ENCODE measurements around the gene NRIP1.

The NRIP1 gene

GRCh38 chr21:14923468-14923867, 141.3 kb downstream of the NRIP1 start:
- no peak for DNase-seq (ENCODE audit: low read depth in 2 of 2, low spot score in 1 of 2)

GRCh38 chr21:14922980-14923379, 141.8 kb downstream of the NRIP1 start:
- no peak for DNase-seq (ENCODE audit: low read depth in 2 of 2, low spot score in 1 of 2)

- no peak for DNase-seq (ENCODE audit: low read depth in 2 of 2, low spot score in 1 of 2)
Measured at GRCh38 chr21:14918527-14918926, 146.3 kb downstream of the NRIP1 start.

GRCh38 chr21:14917762-14918161, 147.0 kb downstream of the NRIP1 start:
- DNase-seq (ENCODE audit: low read depth in 2 of 2, low spot score in 1 of 2) = no peak

- no peak for DNase-seq (ENCODE audit: low read depth in 2 of 2, low spot score in 1 of 2)
Measured at GRCh38 chr21:14916676-14917141, 148.1 kb downstream of the NRIP1 start.

- no peak for DNase-seq (ENCODE audit: low read depth in 2 of 2, low spot score in 1 of 2)
Measured at GRCh38 chr21:14913638-14914037, 151.2 kb downstream of the NRIP1 start.

GRCh38 chr21:14911351-14911750, 153.4 kb downstream of the NRIP1 start:
- DNase-seq (ENCODE audit: low read depth in 2 of 2, low spot score in 1 of 2) = no peak
